Posterior cingulate gyrus (tissue), 11 donors: ENCODE measurements around the gene B4GALT6.

Source experiments
- DNase-seq, 10 donors: peaks; one replicate each; pipeline versions ENCODE4 v3.0.0 to v3.0.0-alpha.2; 2020 to 2021; ENCODE audit warnings: mixed read lengths in 3 of 10
- intact Hi-C: fragments of 100-400 bp; cut with DNase I; formaldehyde crosslinking; loops from one replicate; pipeline ENCODE4 v1.15.1; 2023

Gene B4GALT6

GRCh38 chr18:31664101-31664500 is 20.3 kb downstream of the B4GALT6 start:
- intact Hi-C loops = no loop called here
- DNase-seq = no peak

- intact Hi-C loops = no loop called here
- no peak for DNase-seq
Measured at GRCh38 chr18:31661965-31662364, 22.4 kb downstream of the B4GALT6 start.

GRCh38 chr18:31660763-31661162 is 23.6 kb downstream of the B4GALT6 start:
- intact Hi-C loops = no loop called here
- no peak for DNase-seq

DNA sequence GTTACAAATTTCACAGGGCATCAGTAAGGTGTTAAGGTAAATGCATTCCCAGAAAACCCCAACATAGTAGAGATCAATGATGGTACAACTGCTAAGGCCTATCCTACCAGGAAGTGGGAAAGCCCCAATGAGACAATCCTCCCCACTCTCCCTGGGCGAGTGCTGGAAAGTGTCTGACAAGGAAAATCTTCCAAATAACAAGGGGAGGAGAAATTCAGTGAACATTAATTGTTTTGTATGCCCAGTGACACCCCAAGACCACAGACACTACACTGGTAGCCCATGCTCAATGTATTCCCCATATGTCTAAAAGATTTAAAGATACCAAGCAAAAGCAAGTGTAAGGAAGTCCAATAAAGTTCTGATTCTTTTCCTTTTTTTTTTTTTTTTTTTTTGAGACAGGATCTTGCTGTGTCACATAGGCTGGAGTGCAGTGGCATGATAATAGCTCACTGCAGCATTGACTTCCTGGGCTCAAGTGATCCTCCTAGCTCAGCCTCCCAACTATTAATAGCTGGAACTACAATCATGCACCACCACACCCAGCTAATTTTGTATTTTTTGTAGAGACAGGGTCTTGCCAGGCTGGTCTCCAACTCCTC is 24.7 kb downstream of the B4GALT6 start:
- no peak for DNase-seq
- intact Hi-C loops = no loop called here

DNA sequence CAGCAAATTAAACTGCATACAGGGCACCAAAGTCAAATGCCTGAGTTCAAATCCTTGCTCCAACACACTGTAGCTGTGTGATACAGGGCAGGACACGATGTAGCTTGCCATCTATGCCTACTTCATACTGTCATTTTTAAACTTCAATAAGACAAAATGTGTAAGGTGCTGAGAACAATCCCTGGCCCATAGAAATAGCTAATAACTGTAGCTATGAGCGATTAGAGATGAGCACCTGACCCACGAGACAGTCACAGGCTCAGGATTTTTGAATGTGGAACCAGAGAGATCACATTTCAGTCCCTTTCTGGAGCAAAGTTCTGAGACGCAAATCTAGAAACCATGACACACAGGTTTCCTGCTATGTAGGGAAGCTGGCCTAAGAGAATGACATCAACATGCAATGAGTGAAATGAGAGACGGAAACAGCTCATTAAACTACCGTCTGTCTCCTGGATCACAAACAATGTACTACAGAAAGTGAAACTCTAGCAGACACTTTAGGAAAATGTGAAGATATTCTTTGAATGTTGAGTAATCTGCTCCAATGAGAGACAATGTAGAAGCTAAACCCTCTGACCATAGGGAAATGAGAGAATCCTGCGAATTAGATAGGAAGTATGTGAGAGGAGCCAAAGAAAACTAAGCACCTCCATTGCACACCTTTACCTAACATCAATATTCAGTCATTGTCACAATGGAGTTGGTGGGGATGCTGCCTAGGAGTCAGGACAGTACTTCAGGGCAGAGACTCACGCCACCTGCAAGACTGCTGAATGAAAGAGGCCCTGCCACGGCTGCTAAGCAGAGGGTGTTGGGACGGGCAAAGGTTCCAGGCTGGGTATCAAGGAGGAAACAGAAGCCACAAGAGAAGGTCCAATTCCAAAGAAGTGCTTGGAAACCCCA is 25.5 kb downstream of the B4GALT6 start:
- intact Hi-C loops = no loop called here
- no peak for DNase-seq

GRCh38 chr18:31657823-31658669 is 26.3 kb downstream of the B4GALT6 start:
- intact Hi-C loops = no loop called here

DNA sequence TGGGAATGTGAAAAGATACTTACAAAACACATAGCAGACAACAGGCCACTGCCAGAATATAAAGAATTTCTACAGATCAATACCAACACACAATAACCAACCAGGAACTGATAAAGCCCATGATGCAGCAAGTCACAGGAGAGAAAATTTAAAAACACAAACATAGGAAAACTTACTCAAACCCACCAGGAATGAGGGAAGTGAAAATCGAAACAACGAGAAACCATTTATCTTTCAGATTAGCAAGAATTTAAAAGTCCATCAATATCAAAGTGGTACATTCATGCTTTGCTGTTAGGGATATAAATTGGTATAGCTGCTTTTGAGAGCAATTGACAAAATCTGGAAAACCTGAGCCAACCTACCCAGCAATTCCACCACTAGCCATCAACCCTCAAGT is 27.6 kb downstream of the B4GALT6 start:
- intact Hi-C loops = no loop called here
- DNase-seq = no peak

More at GRCh38 chr18:31657823-31658669, 26.3 kb downstream of the B4GALT6 start:
- DNase-seq = peak in 1 of 10 donors; percentile 54

- DNase-seq = no peak
- intact Hi-C loops = no loop called here
Measured at GRCh38 chr18:31655354-31655753, 29.0 kb downstream of the B4GALT6 start.

- DNase-seq = no peak
- intact Hi-C loops = no loop called here
Measured at GRCh38 chr18:31652877-31653276, 31.5 kb downstream of the B4GALT6 start.

GRCh38 chr18:31652357-31652756 is 32.0 kb downstream of the B4GALT6 start:
- intact Hi-C loops = no loop called here
- no peak for DNase-seq

GRCh38 chr18:31651369-31651768 is 33.0 kb downstream of the B4GALT6 start:
- intact Hi-C loops = no loop called here

GRCh38 chr18:31649978-31650719 is 34.2 kb downstream of the B4GALT6 start:
- no peak for DNase-seq
- intact Hi-C loops = no loop called here

More at GRCh38 chr18:31651369-31651768, 33.0 kb downstream of the B4GALT6 start:
- DNase-seq = peak in 1 of 10 donors; percentile 37

- intact Hi-C loops = no loop called here
- no peak for DNase-seq
Measured at GRCh38 chr18:31649449-31649848, 34.9 kb downstream of the B4GALT6 start.

DNA sequence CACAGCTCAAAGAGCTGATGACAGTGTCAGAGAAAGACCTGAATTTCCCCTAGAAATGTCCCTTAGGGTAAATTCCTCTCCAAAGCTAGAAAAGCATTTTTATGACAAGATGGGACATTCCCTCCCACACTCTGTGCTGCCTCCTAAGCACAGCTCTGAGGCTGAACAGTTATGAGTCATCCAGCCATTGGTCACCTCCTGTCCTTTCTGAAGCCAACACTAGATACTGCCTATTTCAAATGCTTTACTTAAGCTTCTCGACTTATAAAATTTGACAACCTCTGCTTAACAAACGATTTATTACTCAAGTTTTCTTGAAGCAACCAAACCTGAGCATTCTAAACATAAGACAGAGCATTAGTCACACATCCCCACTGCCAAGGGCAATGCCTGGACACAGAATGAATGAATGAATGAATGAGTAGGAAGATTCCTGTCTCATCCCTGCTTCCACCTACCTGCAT is 35.4 kb downstream of the B4GALT6 start:
- intact Hi-C loops = no loop called here
- peak in 1 of 10 donors; percentile 62 for DNase-seq

DNA sequence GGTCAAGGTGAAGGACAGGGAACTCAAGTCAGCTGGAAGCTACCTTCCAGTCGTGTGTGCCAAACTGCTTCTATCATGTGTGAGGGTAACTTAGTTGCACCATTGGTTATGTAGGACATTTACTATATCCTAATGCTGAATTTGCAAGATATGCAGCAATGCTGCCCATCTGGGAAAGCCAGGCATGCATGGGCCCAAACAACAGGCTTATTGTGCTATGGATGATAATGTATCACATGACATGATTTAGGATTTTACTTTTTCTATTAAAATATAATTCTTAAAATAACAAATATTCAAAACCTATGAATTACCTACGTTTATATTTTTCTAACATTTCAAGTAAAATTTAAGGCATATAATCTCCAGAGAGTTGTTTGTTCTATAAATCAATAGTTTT is 35.9 kb downstream of the B4GALT6 start:
- intact Hi-C loops = no loop called here
- DNase-seq = no peak

- intact Hi-C loops = no loop called here
- no peak for DNase-seq
Measured at GRCh38 chr18:31647127-31647753, 37.1 kb downstream of the B4GALT6 start.

DNA sequence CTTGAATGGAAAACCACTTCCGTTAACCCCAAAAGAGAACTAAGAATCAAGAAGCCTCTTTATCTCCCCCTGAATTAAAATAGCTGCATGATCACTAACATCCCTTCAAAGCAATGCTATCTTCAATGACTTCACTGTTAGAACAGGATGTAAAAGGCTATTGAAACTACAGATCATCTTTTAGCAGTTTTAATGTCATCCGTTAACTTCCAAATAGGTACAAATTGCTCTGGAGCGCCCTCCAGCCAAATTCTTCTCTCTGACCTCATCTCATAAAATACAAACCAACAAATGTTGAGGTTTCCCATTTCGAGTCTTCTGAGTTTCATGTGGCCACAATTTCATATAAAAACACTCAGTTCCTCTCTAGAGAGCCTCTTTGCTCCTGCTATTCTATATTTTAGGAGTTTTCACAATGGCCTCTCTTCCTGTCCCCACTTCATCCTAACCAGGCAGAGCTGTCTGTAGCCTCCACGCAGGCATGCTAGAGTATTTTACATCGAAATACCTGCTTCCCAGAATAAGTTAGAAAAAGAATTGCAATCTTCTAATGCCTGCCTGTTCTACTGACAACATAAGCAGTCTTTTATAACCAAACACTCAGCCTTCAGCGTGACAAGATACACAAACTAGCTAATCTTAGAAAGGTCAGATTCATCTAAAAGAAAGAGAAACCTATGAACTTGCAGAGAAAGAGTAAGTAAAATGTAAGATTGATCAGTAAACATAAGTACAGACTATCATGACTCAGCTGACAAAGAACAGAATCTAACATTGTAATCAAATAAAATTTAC is 37.9 kb downstream of the B4GALT6 start:
- no peak for DNase-seq
- intact Hi-C loops = no loop called here

DNA sequence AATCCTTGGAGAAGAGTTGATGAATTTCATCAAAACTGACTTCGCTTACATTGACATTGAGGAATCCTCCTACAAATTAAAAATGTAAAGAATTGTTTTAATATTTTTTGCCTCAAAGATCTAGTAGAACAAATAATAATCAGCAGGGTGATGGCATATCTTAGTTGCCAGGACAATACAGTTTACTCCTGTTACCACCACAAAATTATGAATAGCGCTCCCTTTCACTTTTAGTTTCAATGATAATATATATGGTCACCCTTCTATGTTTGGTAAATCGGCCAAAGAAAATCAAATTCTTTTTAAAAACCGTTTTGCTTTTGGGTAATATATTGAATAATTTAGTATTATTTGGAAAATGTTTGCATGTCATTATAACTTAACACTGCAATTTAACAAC is 39.0 kb downstream of the B4GALT6 start:
- intact Hi-C loops = no loop called here

GRCh38 chr18:31643003-31643402 is 41.4 kb downstream of the B4GALT6 start:
- intact Hi-C loops = no loop called here
- DNase-seq = no peak

More for the DNA sequence above, 39.0 kb downstream of the B4GALT6 start:
- DNase-seq = no peak
